ENCODE measurements around the gene CTDSP2.
A peak's percentile ranks its signal among the peaks of the same experiment; 100 is the strongest.

The CTDSP2 gene

DNA sequence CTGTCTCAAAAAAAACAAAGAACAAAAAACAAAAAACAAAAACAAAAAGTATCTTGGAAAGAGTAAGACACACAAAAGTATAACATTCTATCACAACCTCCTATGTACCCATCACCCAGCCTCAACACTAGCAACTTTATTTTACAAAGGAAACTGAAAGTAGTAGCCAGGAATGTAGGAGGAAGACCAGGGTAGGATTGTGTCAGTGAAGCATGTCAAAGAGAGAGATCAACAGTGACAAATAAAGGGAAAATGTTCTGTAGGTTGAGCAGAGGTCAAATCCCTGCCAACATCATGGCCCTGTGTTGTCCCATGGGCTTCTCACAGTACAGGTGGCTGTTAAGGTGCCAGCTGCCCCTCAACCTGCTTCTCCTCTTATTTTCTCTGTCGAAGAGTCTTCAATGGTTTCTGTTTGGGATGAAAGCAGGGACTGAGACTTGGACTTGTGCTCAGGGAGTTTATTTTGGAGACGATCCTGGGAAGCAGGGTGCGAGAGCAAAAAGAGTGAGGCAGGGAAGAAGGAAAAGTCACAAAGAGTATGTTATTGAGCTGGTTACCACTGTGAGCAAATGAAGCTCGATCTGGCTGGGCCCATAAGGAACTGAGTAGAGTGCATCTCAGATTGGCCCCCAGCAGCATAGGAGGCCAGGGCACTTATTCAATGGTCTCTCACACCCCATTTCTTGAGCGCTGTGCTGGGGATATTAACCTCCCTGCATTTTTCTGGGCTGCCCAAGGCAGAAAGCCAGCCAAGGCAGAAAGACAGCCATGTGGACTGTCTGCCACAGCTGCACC, 29.4 kb upstream of the CTDSP2 start:
- no peaks in the 10 kb centered on the region for H3K36me3 ChIP-seq
- H3K27me3 ChIP-seq = no peaks in the 10 kb centered on the region
- H3K9me3 ChIP-seq = no peaks in the 10 kb centered on the region
- intact Hi-C loops (cut with DNase I; ENCODE audit: low total_unique reads) = no loop called here
- H3K27ac ChIP-seq = peak overlapping the region; percentile 25 to 70
- no peak overlapping the region for H3K4me3 ChIP-seq
- DNase-seq = no peak
- peaks cover 0 to 40% (median 8%) of the 10 kb centered on the region in 4 donors for H3K4me1 ChIP-seq
- TF ChIP-seq, protein P1, sequence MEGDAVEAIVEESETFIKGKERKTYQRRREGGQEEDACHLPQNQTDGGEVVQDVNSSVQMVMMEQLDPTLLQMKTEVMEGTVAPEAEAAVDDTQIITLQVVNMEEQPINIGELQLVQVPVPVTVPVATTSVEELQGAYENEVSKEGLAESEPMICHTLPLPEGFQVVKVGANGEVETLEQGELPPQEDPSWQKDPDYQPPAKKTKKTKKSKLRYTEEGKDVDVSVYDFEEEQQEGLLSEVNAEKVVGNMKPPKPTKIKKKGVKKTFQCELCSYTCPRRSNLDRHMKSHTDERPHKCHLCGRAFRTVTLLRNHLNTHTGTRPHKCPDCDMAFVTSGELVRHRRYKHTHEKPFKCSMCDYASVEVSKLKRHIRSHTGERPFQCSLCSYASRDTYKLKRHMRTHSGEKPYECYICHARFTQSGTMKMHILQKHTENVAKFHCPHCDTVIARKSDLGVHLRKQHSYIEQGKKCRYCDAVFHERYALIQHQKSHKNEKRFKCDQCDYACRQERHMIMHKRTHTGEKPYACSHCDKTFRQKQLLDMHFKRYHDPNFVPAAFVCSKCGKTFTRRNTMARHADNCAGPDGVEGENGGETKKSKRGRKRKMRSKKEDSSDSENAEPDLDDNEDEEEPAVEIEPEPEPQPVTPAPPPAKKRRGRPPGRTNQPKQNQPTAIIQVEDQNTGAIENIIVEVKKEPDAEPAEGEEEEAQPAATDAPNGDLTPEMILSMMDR (IDR thresholded peaks at IDR 0.05) = no peak

DNA sequence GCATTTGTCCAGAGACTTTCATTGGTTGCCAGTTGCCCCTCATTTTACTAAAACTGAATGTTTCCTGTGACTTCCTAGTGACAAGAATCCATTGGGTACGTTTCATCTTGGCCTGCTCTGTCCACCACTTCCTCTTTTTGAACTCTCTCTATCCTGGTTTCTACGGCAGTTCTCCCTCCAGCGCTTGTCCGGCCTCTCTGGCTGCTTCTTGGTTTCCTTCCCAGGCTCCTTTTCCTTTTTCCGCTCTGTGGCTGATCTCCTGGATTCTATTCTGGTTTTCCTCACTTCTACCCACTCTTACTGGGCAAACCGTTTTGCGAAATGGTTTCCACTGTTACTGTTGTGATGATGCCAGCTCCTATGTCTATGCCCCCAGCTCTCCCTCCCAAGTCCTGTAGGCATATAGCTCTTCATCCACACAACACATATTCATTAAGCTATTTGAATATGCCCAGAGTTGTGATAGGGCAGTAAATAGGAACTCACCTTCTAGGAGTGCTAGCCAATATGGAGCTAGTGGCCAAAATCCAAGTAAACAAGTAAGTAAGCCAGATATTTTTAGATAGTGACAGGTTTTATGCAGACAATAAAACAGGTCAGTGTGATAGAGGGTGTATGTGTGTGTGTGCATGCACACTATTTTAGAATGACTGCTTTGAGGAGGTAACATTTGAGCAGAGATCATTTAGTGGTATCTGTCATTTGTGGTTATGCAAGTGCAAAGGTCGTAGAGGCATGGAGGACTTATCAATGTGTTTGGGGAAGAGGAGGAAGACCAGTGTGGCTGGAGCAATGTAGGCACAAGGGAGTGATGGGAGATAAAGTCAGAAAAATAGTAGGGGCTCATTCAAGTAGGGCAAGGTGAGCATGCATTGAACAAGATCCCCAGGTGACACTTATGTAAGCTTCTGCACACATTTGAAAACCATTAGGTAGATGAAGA, 27.9 kb upstream of the CTDSP2 start:
- intact Hi-C loops (cut with DNase I; ENCODE audit: low total_unique reads) = no loop called here
- no peaks in the 10 kb centered on the region for H3K36me3 ChIP-seq
- TF ChIP-seq, protein P1 (IDR thresholded peaks at IDR 0.05) = no peak
- peaks cover 0 to 46% (median 11%) of the 10 kb centered on the region in 4 donors for H3K4me1 ChIP-seq
- DNase-seq = no peak
- no peak overlapping the region for H3K4me3 ChIP-seq
- H3K27ac ChIP-seq = peak overlapping the region; percentile 3 to 55
- H3K27me3 ChIP-seq = no peaks in the 10 kb centered on the region
- no peaks in the 10 kb centered on the region for H3K9me3 ChIP-seq

DNA sequence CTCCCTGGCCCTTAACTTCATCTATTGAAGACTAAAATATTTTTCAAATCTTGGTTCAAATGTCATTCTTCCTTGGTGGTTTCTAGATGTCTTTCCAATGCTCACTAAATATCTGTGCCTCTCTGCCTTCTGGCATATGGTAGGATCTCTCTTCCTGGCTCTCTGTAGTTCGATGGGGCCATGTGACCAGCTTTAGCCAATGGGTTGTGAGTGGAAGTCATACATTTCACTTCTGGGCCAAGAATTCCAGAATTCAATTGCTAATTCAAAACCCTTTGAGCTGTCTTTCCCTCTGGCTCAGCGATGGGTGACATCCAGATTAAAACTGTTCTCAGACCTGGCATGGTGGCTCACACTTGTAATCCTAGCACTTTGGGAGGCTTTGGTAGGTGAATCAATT, 25.8 kb upstream of the CTDSP2 start:
- H3K4me3 ChIP-seq = no peak overlapping the region
- H3K4me1 ChIP-seq = peaks cover 0 to 58% (median 21%) of the 10 kb centered on the region in 4 donors
- TF ChIP-seq, protein P1 (IDR thresholded peaks at IDR 0.05) = no peak
- H3K27ac ChIP-seq = no peak overlapping the region
- no peaks in the 10 kb centered on the region for H3K36me3 ChIP-seq
- no peak for DNase-seq
- no peaks in the 10 kb centered on the region for H3K27me3 ChIP-seq
- no peaks in the 10 kb centered on the region for H3K9me3 ChIP-seq
- intact Hi-C loops (cut with DNase I; ENCODE audit: low total_unique reads) = no loop called here

DNA sequence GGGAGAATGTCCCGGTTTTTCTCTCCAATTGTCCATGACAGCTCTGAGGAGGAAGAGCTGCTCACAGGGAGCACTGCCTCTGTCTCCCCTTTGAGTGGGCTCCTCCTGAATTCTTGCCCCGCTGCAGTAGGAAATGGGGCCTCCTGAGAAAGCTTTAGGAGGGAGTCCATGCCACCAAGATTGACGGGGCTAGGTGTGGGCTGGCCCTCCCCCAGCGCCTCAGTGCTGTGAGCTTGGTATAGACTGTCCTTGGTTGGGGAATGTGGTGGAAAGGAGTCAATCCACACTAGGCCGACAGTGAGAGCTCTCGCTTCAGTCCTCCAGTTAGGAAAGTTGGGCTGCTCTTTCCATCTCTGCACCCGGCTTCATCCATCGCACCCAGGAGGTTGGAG, 23.4 kb upstream of the CTDSP2 start:
- intact Hi-C loops (cut with DNase I; ENCODE audit: low total_unique reads) = no loop called here
- Histone ChIP-seq H3K36me3 (no peaks in the 10 kb centered on the region), H3K27ac (peak overlapping the region; percentile 69 to 70), H3K4me1 (peaks cover 0 to 42% (median 19%) of the 10 kb centered on the region in 4 donors), H3K27me3 (no peaks in the 10 kb centered on the region), H3K4me3 (no peak overlapping the region), H3K9me3 (no peaks in the 10 kb centered on the region)
- no peak for DNase-seq
- TF ChIP-seq, protein P1 (IDR thresholded peaks at IDR 0.05) = no peak

DNA sequence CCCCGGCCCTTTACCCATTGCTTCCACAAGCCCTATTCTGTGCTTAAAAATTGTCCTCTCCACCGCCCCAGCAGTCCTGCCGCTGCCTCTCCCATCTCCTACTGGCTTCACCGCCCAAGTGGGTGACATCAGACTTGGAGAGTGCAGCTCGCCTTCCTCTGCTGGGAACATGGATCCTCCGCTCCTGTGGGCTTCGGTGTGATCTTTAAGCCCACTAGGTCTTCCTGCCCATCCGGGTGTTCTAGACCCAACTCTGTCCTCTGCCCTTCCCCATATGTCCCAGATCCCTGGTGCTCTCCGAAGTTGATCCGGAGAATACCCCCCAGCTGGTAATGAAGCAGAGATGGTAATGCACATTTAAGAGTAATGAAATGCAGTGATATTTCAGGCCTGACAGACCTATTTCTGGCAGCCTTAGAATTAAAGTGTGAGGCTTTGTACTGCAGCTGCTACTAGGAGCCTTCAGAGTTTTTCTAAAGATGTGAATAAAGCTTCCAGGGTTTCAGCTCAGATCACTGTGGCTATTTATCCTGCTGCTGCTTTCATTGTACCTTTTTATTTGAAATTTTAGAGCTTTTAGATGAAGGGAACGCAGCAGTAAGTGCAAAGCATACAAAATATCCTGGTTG, 22.9 kb upstream of the CTDSP2 start:
- no peak overlapping the region for H3K4me3 ChIP-seq
- intact Hi-C loops (cut with DNase I; ENCODE audit: low total_unique reads) = no loop called here
- DNase-seq = no peak

More for the DNA sequence above, 22.9 kb upstream of the CTDSP2 start:
- no peaks in the 10 kb centered on the region for H3K27me3 ChIP-seq
- peaks cover 0 to 41% (median 20%) of the 10 kb centered on the region in 4 donors for H3K4me1 ChIP-seq
- H3K27ac ChIP-seq = peak overlapping the region; percentile 69 to 70
- H3K36me3 ChIP-seq = no peaks in the 10 kb centered on the region
- TF ChIP-seq, protein P1 (IDR thresholded peaks at IDR 0.05) = no peak
- H3K9me3 ChIP-seq = no peaks in the 10 kb centered on the region
